Epithelial cell of esophagus (primary cell): ENCODE data around the gene MLXIP.

ENCODE experiments used
- DNase-seq: peaks from one replicate; pipeline ENCODE4 v3.0.0; 2010; ENCODE audit warnings: low read depth
- H3K4me3 ChIP-seq: 2 replicates; pipeline ENCODE4 v1.5.1; 2011; ENCODE audit warnings: mild to moderate bottlenecking, low read length, control low read depth
- TF ChIP-seq, protein P1 (sequence below): IDR thresholded peaks from 2 replicates; pipeline ENCODE4 v1.5.1; 2011; ENCODE audit warnings: low read depth, mild to moderate bottlenecking, low read length, control low read depth, inconsistent platforms; ENCODE audit not compliant: insufficient read depth; ENCODE audit errors: missing control alignments

The MLXIP gene, protein sequence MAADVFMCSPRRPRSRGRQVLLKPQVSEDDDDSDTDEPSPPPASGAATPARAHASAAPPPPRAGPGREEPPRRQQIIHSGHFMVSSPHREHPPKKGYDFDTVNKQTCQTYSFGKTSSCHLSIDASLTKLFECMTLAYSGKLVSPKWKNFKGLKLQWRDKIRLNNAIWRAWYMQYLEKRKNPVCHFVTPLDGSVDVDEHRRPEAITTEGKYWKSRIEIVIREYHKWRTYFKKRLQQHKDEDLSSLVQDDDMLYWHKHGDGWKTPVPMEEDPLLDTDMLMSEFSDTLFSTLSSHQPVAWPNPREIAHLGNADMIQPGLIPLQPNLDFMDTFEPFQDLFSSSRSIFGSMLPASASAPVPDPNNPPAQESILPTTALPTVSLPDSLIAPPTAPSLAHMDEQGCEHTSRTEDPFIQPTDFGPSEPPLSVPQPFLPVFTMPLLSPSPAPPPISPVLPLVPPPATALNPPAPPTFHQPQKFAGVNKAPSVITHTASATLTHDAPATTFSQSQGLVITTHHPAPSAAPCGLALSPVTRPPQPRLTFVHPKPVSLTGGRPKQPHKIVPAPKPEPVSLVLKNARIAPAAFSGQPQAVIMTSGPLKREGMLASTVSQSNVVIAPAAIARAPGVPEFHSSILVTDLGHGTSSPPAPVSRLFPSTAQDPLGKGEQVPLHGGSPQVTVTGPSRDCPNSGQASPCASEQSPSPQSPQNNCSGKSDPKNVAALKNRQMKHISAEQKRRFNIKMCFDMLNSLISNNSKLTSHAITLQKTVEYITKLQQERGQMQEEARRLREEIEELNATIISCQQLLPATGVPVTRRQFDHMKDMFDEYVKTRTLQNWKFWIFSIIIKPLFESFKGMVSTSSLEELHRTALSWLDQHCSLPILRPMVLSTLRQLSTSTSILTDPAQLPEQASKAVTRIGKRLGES

DNA sequence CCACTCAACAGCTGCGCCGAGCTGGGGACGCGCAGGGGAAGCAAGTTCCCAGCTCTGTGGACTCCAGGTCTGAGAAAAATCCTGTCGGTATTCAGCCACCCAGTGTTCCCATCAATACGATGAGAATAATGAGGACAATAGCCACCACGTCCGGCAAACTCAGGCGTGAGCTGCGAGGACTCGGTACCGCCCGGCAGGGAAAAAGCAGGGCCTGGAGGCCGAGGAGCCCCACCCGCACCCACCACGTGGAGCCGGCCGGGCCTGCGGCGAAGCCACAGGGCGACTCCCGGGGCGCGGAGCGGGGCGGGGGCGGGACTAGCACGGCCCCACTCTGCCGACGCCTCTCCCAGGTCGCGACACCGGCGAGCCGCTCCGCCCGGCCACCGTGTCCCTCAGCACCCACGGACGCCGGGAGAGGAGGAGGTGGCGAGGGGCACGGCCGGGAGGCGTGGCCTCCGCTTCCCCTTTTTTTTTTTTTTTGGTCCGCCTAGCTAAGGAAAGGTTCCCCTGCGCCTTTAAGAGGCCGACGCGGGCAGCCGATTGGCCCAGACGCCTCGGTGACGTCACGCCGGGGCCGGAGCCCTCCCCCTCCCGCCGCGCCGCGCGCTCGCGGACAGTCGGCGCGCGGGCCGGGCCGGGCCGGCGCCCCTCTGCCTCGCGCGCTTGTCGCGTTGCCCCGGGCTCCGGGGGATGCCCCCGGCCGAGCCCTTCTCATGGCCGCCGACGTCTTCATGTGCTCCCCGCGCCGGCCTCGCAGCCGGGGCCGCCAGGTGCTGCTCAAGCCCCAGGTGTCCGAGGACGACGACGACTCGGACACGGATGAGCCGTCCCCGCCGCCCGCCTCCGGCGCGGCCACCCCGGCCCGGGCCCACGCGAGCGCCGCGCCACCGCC is at the start of gene MLXIP:
Gene MLXIP, plus strand, starts transcription at position 616 of the 892 bp plus-strand sequence. Its CDS starts 98 bp downstream, at position 714.
- H3K4me3 ChIP-seq: peak within 1 kb of the TSS; percentile 76
- TF ChIP-seq, protein P1, sequence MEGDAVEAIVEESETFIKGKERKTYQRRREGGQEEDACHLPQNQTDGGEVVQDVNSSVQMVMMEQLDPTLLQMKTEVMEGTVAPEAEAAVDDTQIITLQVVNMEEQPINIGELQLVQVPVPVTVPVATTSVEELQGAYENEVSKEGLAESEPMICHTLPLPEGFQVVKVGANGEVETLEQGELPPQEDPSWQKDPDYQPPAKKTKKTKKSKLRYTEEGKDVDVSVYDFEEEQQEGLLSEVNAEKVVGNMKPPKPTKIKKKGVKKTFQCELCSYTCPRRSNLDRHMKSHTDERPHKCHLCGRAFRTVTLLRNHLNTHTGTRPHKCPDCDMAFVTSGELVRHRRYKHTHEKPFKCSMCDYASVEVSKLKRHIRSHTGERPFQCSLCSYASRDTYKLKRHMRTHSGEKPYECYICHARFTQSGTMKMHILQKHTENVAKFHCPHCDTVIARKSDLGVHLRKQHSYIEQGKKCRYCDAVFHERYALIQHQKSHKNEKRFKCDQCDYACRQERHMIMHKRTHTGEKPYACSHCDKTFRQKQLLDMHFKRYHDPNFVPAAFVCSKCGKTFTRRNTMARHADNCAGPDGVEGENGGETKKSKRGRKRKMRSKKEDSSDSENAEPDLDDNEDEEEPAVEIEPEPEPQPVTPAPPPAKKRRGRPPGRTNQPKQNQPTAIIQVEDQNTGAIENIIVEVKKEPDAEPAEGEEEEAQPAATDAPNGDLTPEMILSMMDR: no peak

DNA sequence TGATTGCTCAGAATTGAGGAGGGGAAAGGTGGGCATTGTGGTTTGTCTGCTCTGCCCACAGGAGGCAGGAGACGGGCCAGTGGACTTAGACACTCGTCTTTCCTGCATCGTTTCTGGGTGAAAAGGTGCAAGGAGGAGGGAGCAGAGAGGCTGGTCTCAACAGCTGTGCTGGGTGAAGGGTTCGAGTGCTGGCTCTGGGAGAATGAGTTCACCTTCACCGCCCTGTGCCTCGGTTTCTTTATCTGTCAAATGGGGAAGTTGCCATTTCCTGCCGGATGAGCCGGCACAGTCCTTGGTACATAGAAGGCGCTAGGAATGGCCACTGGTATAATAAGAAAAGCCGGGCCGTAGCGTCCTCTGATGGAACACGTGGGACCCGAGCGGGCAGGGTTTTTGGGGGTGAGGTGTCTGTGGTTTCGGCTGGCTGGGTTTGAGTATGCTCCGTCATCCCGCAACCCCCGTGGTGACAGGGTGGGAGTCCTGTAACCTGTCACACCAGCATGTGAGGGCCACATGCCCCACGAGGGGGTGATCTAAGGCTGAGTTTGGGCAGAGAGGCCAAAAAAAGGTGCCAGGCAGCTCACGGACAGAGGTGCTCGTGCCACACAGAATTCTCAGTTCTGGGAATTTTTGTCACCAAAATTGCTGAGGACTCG is 49.5 kb upstream of the MLXIP start:
- TF ChIP-seq, protein P1: peak; percentile 12
- DNase-seq: no peak
- H3K4me3 ChIP-seq: no peak overlapping the region

More for the DNA sequence above, at the start of gene MLXIP:
- peak; percentile 94 for DNase-seq

DNA sequence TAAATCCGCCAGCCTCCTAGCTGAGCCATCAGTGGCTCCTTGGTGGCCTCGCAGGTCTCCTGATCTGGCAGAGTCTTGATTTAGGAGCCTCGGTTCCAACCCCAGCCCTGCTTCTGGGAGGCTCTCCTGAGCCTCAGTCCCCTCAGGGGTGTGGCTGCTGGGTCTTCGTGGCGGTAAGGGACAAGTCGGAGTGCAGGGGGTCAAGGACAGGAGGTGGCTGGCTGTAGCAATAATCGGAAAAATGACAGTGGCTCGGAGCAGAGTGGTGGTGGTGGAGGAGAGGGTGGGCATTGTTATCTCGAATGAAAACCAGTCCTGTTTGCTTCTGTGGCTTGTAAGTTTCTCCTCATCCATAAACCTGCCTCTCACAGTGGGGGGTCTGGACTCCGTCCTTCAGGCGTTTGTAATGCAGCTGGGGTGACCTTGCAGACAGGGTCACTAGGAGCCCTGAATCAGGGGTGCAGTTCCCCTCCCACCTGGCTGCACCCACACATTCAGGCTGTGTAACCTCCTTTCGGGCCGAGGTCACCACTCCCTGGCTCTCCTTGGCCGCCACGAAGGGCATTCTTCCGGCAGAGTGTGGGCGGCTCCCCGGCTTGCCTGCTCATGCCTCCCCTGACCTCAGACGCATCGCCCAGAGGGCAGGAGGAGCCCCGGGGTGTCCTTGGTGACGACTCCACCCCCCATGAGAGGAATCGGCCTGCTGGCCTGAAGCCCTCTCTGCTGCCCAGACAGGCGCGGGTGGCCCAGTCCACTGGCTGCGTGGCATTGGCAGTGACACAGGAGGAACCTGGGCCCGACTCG is 48.7 kb upstream of the MLXIP start:
- TF ChIP-seq, protein P1: no peak
- no peak overlapping the region for H3K4me3 ChIP-seq
- DNase-seq: peak; percentile 71

DNA sequence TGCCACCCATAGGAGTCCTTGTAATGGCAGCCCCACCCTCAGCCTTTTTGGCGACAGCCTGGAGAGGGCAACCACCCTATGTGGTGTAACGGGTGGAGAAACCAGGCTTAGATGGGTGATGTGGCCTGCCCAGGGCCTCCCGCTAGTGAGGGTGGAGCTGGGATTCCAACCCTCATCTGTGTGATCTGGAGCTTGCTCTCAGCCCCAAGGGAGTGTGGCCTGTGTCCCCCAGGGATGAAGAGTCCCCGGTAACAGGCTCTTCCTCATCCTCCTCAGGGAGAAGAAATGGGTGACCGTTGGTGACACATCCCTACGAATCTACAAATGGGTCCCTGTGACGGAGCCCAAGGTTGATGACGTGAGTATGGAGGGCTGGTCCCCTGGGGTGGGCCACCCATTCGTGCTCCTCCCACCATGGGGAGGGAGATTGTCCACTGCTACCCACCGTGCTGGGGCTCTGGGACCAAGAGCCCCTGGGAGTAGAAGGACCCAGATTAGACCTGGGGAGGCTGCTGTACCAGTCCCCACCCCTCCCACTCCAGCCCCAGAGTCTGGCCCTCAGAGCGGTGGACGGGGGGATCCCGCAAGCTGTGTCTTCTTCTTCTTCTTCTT is 48.0 kb upstream of the MLXIP start:
- DNase-seq: no peak
- no peak overlapping the region for H3K4me3 ChIP-seq
- TF ChIP-seq, protein P1: no peak

DNA sequence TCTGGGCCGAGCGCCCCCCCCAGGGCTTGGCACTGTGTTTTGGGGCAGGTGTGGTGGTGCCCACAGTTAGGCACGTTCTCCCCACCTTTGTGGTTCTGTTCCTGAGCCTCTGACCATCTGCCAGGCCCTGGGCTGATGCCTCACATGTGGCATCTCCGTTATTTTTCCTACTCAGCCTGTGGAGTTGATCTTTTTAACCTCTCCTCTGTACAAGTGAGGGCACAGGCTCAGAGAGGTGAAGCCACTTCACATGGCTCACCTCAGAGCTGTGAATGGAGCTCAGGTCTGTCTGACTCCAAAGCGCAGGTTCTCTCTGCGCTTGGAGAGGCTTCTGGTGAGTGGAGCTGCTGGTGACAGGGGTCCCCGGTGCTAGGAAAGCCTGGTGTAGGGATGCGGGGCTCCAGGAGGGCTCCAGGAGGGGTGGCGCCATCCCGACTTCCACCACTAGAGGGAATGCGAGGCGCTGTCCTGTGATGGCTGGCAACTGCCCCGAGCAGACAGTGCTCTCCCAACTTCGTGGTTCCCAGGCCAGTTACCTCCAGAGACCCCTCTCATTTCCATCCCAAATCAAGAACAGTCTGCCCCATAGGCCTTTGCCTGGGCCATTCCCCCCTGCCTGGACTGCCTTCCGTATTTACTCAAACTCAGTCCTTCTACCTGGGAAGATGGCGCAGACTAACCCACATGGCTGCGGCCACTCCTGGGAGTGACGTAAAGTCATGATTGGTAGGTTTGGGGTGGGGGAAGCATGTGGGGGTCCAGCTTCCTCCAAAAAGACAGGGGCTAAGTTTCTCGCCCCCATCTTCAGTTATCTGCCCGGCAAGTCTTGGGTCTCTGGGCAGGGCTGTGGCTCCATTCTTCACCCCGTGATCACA is 47.0 kb upstream of the MLXIP start:
- DNase-seq: peak; percentile 47
- TF ChIP-seq, protein P1: peak; percentile 72
- no peak overlapping the region for H3K4me3 ChIP-seq
